Neuron (in vitro differentiated cells): Measurements from ENCODE around the gene TET2.

Experiments used
- H2AFZ ChIP-seq: one replicate; pipeline ENCODE4 v1.6.1; 2013; ENCODE audit warnings: low read depth, mild to moderate bottlenecking, inconsistent platforms, low read length, moderate library complexity
- H3K27me3 ChIP-seq: one replicate; pipeline ENCODE4 v1.6.1; 2013; ENCODE audit warnings: low read length; ENCODE audit not compliant: insufficient read depth
- H3K36me3 ChIP-seq: one replicate; pipeline ENCODE4 v1.6.1; 2013; ENCODE audit warnings: low read length; ENCODE audit not compliant: insufficient read depth
- H3K4me1 ChIP-seq: one replicate; pipeline ENCODE4 v1.6.1; 2013; ENCODE audit warnings: low read length; ENCODE audit not compliant: insufficient read depth
- H3K4me3 ChIP-seq: 2 replicates; pipeline ENCODE4 v1.5.1; 2013; ENCODE audit warnings: mild to moderate bottlenecking, low read length, moderate library complexity
- H3K9me3 ChIP-seq: one replicate; pipeline ENCODE4 v1.6.1; 2013; ENCODE audit warnings: low read length

Gene TET2

GRCh38 chr4:105148356-105148755 lies 1.7 kb downstream of the TET2 start:
- Histone ChIP-seq H3K4me1 (peaks cover 17% of the 10 kb centered on the region), H2AFZ (no peak overlapping the region), H3K4me3 (peak overlapping the region; percentile 100), H3K9me3 (no peaks in the 10 kb centered on the region), H3K36me3 (peaks cover 4% of the 10 kb centered on the region), H3K27me3 (no peaks in the 10 kb centered on the region)

- H3K36me3 ChIP-seq: peaks cover 4% of the 10 kb centered on the region
- no peaks in the 10 kb centered on the region for H3K27me3 ChIP-seq
- peak overlapping the region; percentile 100 for H3K4me3 ChIP-seq
- H2AFZ ChIP-seq: no peak overlapping the region
- H3K4me1 ChIP-seq: peaks cover 17% of the 10 kb centered on the region
- H3K9me3 ChIP-seq: no peaks in the 10 kb centered on the region
These were observed 2.1 kb downstream of the TET2 start for GRCh38 chr4:105148776-105149175.

- Histone ChIP-seq H3K4me1 (peaks cover 17% of the 10 kb centered on the region), H3K9me3 (no peaks in the 10 kb centered on the region), H3K27me3 (no peaks in the 10 kb centered on the region), H2AFZ (no peak overlapping the region), H3K4me3 (peak overlapping the region; percentile 100), H3K36me3 (peaks cover 4% of the 10 kb centered on the region)
These were observed 3.1 kb downstream of the TET2 start for GRCh38 chr4:105149771-105150170.

GRCh38 chr4:105150503-105150902 lies 3.8 kb downstream of the TET2 start:
- Histone ChIP-seq H3K27me3 (no peaks in the 10 kb centered on the region), H2AFZ (no peak overlapping the region), H3K4me3 (no peak overlapping the region), H3K36me3 (peaks cover 6% of the 10 kb centered on the region), H3K9me3 (no peaks in the 10 kb centered on the region), H3K4me1 (peaks cover 17% of the 10 kb centered on the region)

GRCh38 chr4:105153749-105154148 lies 7.1 kb downstream of the TET2 start:
- Histone ChIP-seq H3K4me3 (no peak overlapping the region), H3K36me3 (peaks cover 6% of the 10 kb centered on the region), H3K27me3 (no peaks in the 10 kb centered on the region), H3K9me3 (peaks cover under 1% of the 10 kb centered on the region), H3K4me1 (peaks cover 16% of the 10 kb centered on the region), H2AFZ (no peak overlapping the region)

GRCh38 chr4:105154576-105154975 lies 7.9 kb downstream of the TET2 start:
- Histone ChIP-seq H3K27me3 (no peaks in the 10 kb centered on the region), H3K4me3 (no peak overlapping the region)

GRCh38 chr4:105155426-105155825 lies 8.8 kb downstream of the TET2 start:
- Histone ChIP-seq H3K9me3 (peaks cover 2% of the 10 kb centered on the region), H3K36me3 (peaks cover 6% of the 10 kb centered on the region), H2AFZ (no peak overlapping the region), H3K4me3 (no peak overlapping the region), H3K4me1 (peaks cover 2% of the 10 kb centered on the region), H3K27me3 (no peaks in the 10 kb centered on the region)

More at GRCh38 chr4:105154576-105154975, 7.9 kb downstream of the TET2 start:
- Histone ChIP-seq H2AFZ (no peak overlapping the region), H3K36me3 (peaks cover 8% of the 10 kb centered on the region), H3K4me1 (peaks cover 9% of the 10 kb centered on the region), H3K9me3 (peaks cover 2% of the 10 kb centered on the region)

GRCh38 chr4:105158837-105159236 lies 12.2 kb downstream of the TET2 start:
- no peaks in the 10 kb centered on the region for H3K27me3 ChIP-seq
- H3K9me3 ChIP-seq: peaks cover 2% of the 10 kb centered on the region
- H2AFZ ChIP-seq: no peak overlapping the region
- no peaks in the 10 kb centered on the region for H3K4me1 ChIP-seq
- no peak overlapping the region for H3K4me3 ChIP-seq
- H3K36me3 ChIP-seq: peaks cover 4% of the 10 kb centered on the region

GRCh38 chr4:105162123-105162796 lies 15.6 kb downstream of the TET2 start:
- no peaks in the 10 kb centered on the region for H3K27me3 ChIP-seq

GRCh38 chr4:105164548-105164947 lies 17.9 kb downstream of the TET2 start:
- H3K4me1 ChIP-seq: no peaks in the 10 kb centered on the region
- no peaks in the 10 kb centered on the region for H3K36me3 ChIP-seq
- no peak overlapping the region for H2AFZ ChIP-seq
- peaks cover 4% of the 10 kb centered on the region for H3K9me3 ChIP-seq
- no peak overlapping the region for H3K4me3 ChIP-seq
- H3K27me3 ChIP-seq: no peaks in the 10 kb centered on the region

More at GRCh38 chr4:105162123-105162796, 15.6 kb downstream of the TET2 start:
- peaks cover 4% of the 10 kb centered on the region for H3K9me3 ChIP-seq
- no peaks in the 10 kb centered on the region for H3K4me1 ChIP-seq
- no peak overlapping the region for H2AFZ ChIP-seq
- peaks cover 2% of the 10 kb centered on the region for H3K36me3 ChIP-seq
- H3K4me3 ChIP-seq: no peak overlapping the region

GRCh38 chr4:105166066-105166465 lies 19.4 kb downstream of the TET2 start:
- Histone ChIP-seq H3K36me3 (no peaks in the 10 kb centered on the region), H3K9me3 (peaks cover 6% of the 10 kb centered on the region), H2AFZ (no peak overlapping the region), H3K4me1 (no peaks in the 10 kb centered on the region), H3K27me3 (no peaks in the 10 kb centered on the region), H3K4me3 (no peak overlapping the region)

- peaks cover 5% of the 10 kb centered on the region for H3K36me3 ChIP-seq
- H3K9me3 ChIP-seq: peaks cover 6% of the 10 kb centered on the region
These were observed 24.0 kb downstream of the TET2 start for GRCh38 chr4:105170711-105171110.

GRCh38 chr4:105171912-105172311 lies 25.2 kb downstream of the TET2 start:
- H3K4me1 ChIP-seq: no peaks in the 10 kb centered on the region
- no peak overlapping the region for H2AFZ ChIP-seq
- H3K9me3 ChIP-seq: peaks cover 6% of the 10 kb centered on the region
- H3K27me3 ChIP-seq: no peaks in the 10 kb centered on the region
- H3K36me3 ChIP-seq: peaks cover 5% of the 10 kb centered on the region
- no peak overlapping the region for H3K4me3 ChIP-seq

More at GRCh38 chr4:105170711-105171110, 24.0 kb downstream of the TET2 start:
- H3K4me3 ChIP-seq: no peak overlapping the region
- H3K4me1 ChIP-seq: no peaks in the 10 kb centered on the region
- H2AFZ ChIP-seq: no peak overlapping the region
- H3K27me3 ChIP-seq: no peaks in the 10 kb centered on the region

GRCh38 chr4:105174098-105174497 lies 27.4 kb downstream of the TET2 start:
- Histone ChIP-seq H3K4me1 (no peaks in the 10 kb centered on the region), H3K4me3 (no peak overlapping the region), H3K9me3 (peaks cover 4% of the 10 kb centered on the region), H2AFZ (no peak overlapping the region), H3K27me3 (no peaks in the 10 kb centered on the region), H3K36me3 (peaks cover 5% of the 10 kb centered on the region)
